GM23338 (cell line): ENCODE results near the gene DCBLD2. TPM values are rescaled to one million over a fixed set of nuclear protein-coding genes. Genes with fewer than 3 reads are reported as not detected.

Source experiments
- ATAC-seq: fragments of 200-7000 bp; cut with Tn5 transposase; 3 replicates; pipeline ENCODE4 v1.9.1; 2020
- DNase-seq: peaks from one replicate; pipeline ENCODE4 v3.0.0-alpha.2; 2015; ENCODE audit warnings: low spot score
- H2AFZ ChIP-seq: fragments of 200-600 bp; sonication (generic); 2 replicates; pipeline ENCODE4 v1.8.0; 2016; ENCODE audit warnings: antibody characterized with exemption, mild to moderate bottlenecking, moderate library complexity
- H3F3A ChIP-seq: fragments of 200-600 bp; sonication (generic); replicated peaks from 2 replicates; pipeline ENCODE4 v1.8.0; 2017; ENCODE audit warnings: antibody characterized with exemption, mixed run types, low read depth
- H3K27ac ChIP-seq: fragments of 200-600 bp; sonication (generic); 2 replicates; pipeline ENCODE4 v1.6.1; 2016; ENCODE audit warnings: low read depth
- H3K27me3 ChIP-seq: fragments of 200-600 bp; sonication (generic); 2 replicates; pipeline ENCODE4 v1.8.0; 2016; ENCODE audit warnings: mild to moderate bottlenecking, mixed run types, moderate library complexity; ENCODE audit not compliant: insufficient read depth
- H3K36me3 ChIP-seq: fragments of 200-600 bp; sonication (generic); 2 replicates; pipeline ENCODE4 v1.8.0; 2016; ENCODE audit warnings: mild to moderate bottlenecking; ENCODE audit not compliant: insufficient read depth
- H3K4me1 ChIP-seq: fragments of 200-600 bp; sonication (generic); 2 replicates; pipeline ENCODE4 v1.8.0; 2016; ENCODE audit warnings: mild to moderate bottlenecking, moderate library complexity; ENCODE audit not compliant: insufficient read depth
- H3K4me2 ChIP-seq: fragments of 200-600 bp; sonication (generic); 2 replicates; pipeline ENCODE4 v1.7.1; 2017; ENCODE audit warnings: mixed run types
- H3K4me3 ChIP-seq: fragments of 200-600 bp; sonication (generic); 2 replicates; pipeline ENCODE4 v1.6.1; 2016; ENCODE audit warnings: mixed run types
- H3K79me2 ChIP-seq: fragments of 200-600 bp; sonication (generic); replicated peaks from 2 replicates; pipeline ENCODE4 v1.8.0; 2017; ENCODE audit warnings: mild to moderate bottlenecking; ENCODE audit not compliant: insufficient read depth
- H3K9me2 ChIP-seq: fragments of 200-600 bp; sonication (generic); 2 replicates; pipeline ENCODE4 v1.8.0; 2017; ENCODE audit not compliant: insufficient read depth
- H4K20me1 ChIP-seq: fragments of 200-600 bp; sonication (generic); replicated peaks from 2 replicates; pipeline ENCODE4 v1.8.0; 2017; ENCODE audit warnings: mild to moderate bottlenecking; ENCODE audit not compliant: insufficient read depth
- H3K27ac Mint-ChIP-seq: 2 replicates; pipeline ENCODE4 v1.8.0; 2020; ENCODE audit warnings: inconsistent platforms, mild to moderate bottlenecking, moderate library complexity, mixed read lengths
- H3K27me3 Mint-ChIP-seq: 3 replicates; pipeline ENCODE4 v1.8.0; 2022; ENCODE audit warnings: low read depth, mild to moderate bottlenecking, moderate library complexity, mixed read lengths, inconsistent platforms; ENCODE audit not compliant: insufficient read depth, poor library complexity
- H3K36me3 Mint-ChIP-seq: 3 replicates; pipeline ENCODE4 v1.8.0; 2021; ENCODE audit warnings: low read depth, mild to moderate bottlenecking, inconsistent platforms, moderate library complexity, mixed read lengths
- H3K4me1 Mint-ChIP-seq: 3 replicates; pipeline ENCODE4 v1.8.0; 2020; ENCODE audit warnings: mild to moderate bottlenecking, inconsistent platforms, mixed read lengths
- H3K4me3 Mint-ChIP-seq: 3 replicates; pipeline ENCODE4 v1.8.0; 2021; ENCODE audit warnings: moderate library complexity, mild to moderate bottlenecking, inconsistent platforms, mixed read lengths
- H3K9me3 Mint-ChIP-seq: 3 replicates; pipeline ENCODE4 v1.8.0; 2020; ENCODE audit warnings: moderate library complexity, mild to moderate bottlenecking, inconsistent platforms, mixed read lengths
- EZH2phosphoT487 ChIP-seq: fragments of 200-600 bp; sonication (generic); IDR thresholded peaks from one replicate; pipeline ENCODE4 v1.8.1; 2018; ENCODE audit warnings: antibody characterized with exemption; ENCODE audit not compliant: unreplicated experiment
- JUNB ChIP-seq: IDR thresholded peaks from one replicate; pipeline ENCODE4 v1.6.1; 2016; ENCODE audit warnings: antibody characterized with exemption; ENCODE audit not compliant: unreplicated experiment
- ZNF462 ChIP-seq: fragments of 250-450 bp; sonication (Bioruptor Pico); IDR thresholded peaks from 2 replicates; pipeline ENCODE4 v1.5.0; 2020; ENCODE audit warnings: mild to moderate bottlenecking, moderate library complexity
- polyA plus RNA-seq: library from polyadenylated mRNA; unstranded; fragments of >200 nt; fragmentation: Nextera tagmentation; extraction: Ambion mirVana; gene quantifications from 2 replicates; pipeline ENCODE4 v1.2.1, GENCODE V29; 2016
- total RNA-seq: library from RNA; depleted of rRNA; stranded (reverse); fragments of >200 nt; shearing (Covaris generic); gene quantifications from 2 replicates; pipeline ENCODE4 v1.2.3, GENCODE V29; 2014
- TF ChIP-seq, protein P1 (sequence below): IDR thresholded peaks from 2 replicates; pipeline ENCODE4 v1.6.1; 2016; ENCODE audit warnings: antibody characterized with exemption

Gene DCBLD2
- total and polyA plus RNA-seq, 2 experiments from 2014 or later = 25.9 to 69.7 TPM

DNA sequence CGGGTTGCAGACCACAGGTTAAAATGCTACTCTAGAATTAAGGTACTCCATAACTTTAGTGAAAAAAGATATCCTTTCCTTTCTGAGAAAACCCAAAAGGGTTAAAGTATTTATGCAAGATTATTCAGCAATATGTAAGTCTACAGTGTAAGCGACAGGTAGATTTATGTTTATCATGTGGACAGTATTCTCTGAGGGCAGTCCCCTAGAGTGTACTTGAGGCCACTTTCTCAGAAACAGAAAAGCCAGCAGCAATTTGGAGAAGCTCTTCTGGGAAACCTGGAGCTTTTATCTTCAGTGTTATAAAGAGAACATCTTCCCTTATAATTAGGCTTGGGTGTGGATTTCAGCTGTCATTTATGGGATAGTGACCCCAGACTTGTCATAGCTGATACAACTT, 129.5 kb downstream of the DCBLD2 start:
- Histone ChIP-seq H3K36me3 (no peaks in the 10 kb centered on the region), H3K4me3 (no peak overlapping the region), H3K27ac (no peak overlapping the region), H3K9me2 (no peaks in the 10 kb centered on the region), H3K79me2 (no peaks in the 10 kb centered on the region), H3K4me1 (no peaks in the 10 kb centered on the region), H3K4me2 (no peak overlapping the region), H3K27me3 (no peaks in the 10 kb centered on the region), H2AFZ (no peak overlapping the region), H4K20me1 (no peaks in the 10 kb centered on the region), H3F3A (no peaks in the 10 kb centered on the region)
- no peak overlapping the region for H3K4me3 Mint-ChIP-seq
- DNase-seq (no peak), ATAC-seq (no peak)
- H3K27me3 Mint-ChIP-seq = no peaks in the 10 kb centered on the region
- no peak overlapping the region for H3K27ac Mint-ChIP-seq
- peaks cover 6% of the 10 kb centered on the region for H3K4me1 Mint-ChIP-seq
- TF ChIP-seq JUNB (no peak), ZNF462 (no peak), EZH2phosphoT487 (no peak)
- TF ChIP-seq, protein P1, sequence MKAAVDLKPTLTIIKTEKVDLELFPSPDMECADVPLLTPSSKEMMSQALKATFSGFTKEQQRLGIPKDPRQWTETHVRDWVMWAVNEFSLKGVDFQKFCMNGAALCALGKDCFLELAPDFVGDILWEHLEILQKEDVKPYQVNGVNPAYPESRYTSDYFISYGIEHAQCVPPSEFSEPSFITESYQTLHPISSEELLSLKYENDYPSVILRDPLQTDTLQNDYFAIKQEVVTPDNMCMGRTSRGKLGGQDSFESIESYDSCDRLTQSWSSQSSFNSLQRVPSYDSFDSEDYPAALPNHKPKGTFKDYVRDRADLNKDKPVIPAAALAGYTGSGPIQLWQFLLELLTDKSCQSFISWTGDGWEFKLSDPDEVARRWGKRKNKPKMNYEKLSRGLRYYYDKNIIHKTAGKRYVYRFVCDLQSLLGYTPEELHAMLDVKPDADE = no peak
- no peaks in the 10 kb centered on the region for H3K9me3 Mint-ChIP-seq
- H3K36me3 Mint-ChIP-seq = no peaks in the 10 kb centered on the region
